Nephron progenitor cell (in vitro differentiated cells): ENCODE data around the gene HOXA7.

ENCODE experiments used
- DNase-seq: peaks from one replicate; pipeline ENCODE4 v3.0.0; 2021
- H3K27ac Mint-ChIP-seq: 2 replicates; pipeline ENCODE4 v1.8.0; 2021; ENCODE audit warnings: mild to moderate bottlenecking, moderate library complexity, mixed read lengths
- H3K27me3 Mint-ChIP-seq: 2 replicates; pipeline ENCODE4 v1.8.0; 2021; ENCODE audit warnings: mild to moderate bottlenecking, low read depth, mixed read lengths; ENCODE audit not compliant: poor library complexity
- H3K36me3 Mint-ChIP-seq: 2 replicates; pipeline ENCODE4 v1.8.0; 2021; ENCODE audit warnings: low read depth, mixed read lengths
- H3K4me1 Mint-ChIP-seq: 2 replicates; pipeline ENCODE4 v1.8.0; 2021; ENCODE audit warnings: mixed read lengths
- H3K4me3 Mint-ChIP-seq: 2 replicates; pipeline ENCODE4 v1.8.0; 2021; ENCODE audit warnings: mild to moderate bottlenecking, moderate library complexity, mixed read lengths
- H3K9me3 Mint-ChIP-seq: 2 replicates; pipeline ENCODE4 v1.8.0; 2021; ENCODE audit warnings: mild to moderate bottlenecking, moderate library complexity, mixed read lengths
- TF ChIP-seq, protein P1 (sequence below): fragments of 200-600 bp; sonication (generic); IDR thresholded peaks from 2 replicates; pipeline ENCODE4 v1.5.0; 2021; ENCODE audit warnings: antibody characterized with exemption

HOXA7 gene

DNA sequence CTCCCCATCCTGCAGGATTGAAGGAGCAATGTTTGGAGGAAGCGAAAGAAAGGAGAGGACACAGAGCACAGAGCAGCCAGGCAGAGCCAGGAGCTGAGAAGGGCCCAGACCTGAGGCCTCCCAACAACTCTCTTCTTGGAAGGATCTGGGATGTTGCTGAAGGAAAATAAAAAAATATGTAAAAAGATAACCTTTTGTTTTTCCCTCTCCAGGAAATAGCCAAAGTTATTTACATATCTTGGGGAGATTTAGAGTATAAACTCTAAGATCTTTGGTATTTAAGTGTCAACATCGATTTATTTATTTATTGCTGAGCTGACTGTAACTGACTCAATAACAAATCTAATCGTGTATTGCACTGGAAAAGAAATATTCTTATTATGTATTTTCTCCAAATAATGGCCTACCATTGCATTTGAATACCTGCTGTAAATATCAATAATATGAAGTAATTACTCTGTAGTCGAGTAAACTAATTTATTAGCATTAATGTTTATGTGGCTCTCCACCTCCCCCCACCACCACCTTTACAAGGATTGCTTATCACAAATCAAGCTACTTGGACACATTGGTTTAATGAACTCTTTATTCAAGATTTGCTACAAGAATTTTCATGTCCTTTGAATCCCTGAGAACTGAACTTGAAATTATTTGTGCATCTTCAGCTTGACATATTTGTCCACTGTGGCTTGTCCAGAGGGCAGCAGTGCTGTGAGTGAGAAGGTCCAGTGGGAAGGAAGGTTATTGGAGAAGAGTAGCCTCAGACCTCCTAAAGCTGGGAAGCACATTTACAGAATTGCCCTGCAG lies 30.4 kb upstream of the HOXA7 start:
- peak overlapping the region; percentile 82 for H3K4me3 Mint-ChIP-seq

DNA sequence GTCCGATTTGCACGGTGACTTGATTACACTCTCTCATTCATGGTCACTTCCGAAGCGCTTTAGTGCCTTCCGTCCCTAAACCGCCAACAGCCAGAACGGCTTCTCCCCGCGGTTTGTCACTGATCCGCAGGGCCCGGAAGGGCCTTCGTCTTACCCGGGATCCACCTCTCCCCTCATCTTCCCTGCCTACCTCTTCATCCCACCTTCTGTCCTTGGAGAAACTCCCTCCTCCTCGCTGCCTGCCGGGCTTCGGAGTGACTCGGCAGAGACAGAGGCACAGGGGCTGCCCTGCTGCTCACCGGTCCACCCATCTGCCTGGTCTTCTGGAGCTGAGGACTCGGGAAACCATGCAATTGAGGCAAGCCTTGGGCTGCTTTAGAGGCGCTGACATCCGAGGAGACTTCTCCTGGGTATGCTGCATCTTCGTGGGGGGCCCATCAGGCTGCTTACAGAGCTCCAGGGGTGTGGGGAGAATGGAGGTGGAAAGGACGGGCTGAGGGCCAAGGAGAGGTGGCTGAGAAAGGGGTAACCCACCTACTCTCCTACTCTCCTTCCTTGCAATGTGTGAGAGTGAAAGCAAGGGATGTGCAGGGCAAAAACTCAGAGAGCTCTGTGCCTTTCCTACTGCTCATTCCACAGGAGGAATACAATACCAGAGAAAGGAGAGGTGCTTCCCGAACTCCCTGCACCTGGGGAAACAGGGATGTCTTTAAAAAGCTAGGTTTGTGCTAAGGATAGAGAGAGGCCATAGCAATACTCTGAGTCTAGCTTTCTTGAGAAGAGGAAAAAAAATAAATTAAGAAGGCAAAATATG lies 29.6 kb upstream of the HOXA7 start:
- TF ChIP-seq, protein P1, sequence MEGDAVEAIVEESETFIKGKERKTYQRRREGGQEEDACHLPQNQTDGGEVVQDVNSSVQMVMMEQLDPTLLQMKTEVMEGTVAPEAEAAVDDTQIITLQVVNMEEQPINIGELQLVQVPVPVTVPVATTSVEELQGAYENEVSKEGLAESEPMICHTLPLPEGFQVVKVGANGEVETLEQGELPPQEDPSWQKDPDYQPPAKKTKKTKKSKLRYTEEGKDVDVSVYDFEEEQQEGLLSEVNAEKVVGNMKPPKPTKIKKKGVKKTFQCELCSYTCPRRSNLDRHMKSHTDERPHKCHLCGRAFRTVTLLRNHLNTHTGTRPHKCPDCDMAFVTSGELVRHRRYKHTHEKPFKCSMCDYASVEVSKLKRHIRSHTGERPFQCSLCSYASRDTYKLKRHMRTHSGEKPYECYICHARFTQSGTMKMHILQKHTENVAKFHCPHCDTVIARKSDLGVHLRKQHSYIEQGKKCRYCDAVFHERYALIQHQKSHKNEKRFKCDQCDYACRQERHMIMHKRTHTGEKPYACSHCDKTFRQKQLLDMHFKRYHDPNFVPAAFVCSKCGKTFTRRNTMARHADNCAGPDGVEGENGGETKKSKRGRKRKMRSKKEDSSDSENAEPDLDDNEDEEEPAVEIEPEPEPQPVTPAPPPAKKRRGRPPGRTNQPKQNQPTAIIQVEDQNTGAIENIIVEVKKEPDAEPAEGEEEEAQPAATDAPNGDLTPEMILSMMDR, result no peak
- H3K9me3 Mint-ChIP-seq, result no peaks in the 10 kb centered on the region
- peak overlapping the region; percentile 82 for H3K4me3 Mint-ChIP-seq
- peaks cover 88% of the 10 kb centered on the region for H3K27me3 Mint-ChIP-seq
- DNase-seq, result peak; percentile 33
- peaks cover 4% of the 10 kb centered on the region for H3K36me3 Mint-ChIP-seq
- H3K27ac Mint-ChIP-seq, result no peak overlapping the region
- H3K4me1 Mint-ChIP-seq, result peaks cover 71% of the 10 kb centered on the region

More for the DNA sequence above, 30.4 kb upstream of the HOXA7 start:
- Mint-ChIP-seq H3K4me1 (peaks cover 68% of the 10 kb centered on the region), H3K27ac (no peak overlapping the region), H3K36me3 (peaks cover 4% of the 10 kb centered on the region), H3K9me3 (no peaks in the 10 kb centered on the region), H3K27me3 (peaks cover 88% of the 10 kb centered on the region)
- TF ChIP-seq, protein P1, result no peak
- no peak for DNase-seq

DNA sequence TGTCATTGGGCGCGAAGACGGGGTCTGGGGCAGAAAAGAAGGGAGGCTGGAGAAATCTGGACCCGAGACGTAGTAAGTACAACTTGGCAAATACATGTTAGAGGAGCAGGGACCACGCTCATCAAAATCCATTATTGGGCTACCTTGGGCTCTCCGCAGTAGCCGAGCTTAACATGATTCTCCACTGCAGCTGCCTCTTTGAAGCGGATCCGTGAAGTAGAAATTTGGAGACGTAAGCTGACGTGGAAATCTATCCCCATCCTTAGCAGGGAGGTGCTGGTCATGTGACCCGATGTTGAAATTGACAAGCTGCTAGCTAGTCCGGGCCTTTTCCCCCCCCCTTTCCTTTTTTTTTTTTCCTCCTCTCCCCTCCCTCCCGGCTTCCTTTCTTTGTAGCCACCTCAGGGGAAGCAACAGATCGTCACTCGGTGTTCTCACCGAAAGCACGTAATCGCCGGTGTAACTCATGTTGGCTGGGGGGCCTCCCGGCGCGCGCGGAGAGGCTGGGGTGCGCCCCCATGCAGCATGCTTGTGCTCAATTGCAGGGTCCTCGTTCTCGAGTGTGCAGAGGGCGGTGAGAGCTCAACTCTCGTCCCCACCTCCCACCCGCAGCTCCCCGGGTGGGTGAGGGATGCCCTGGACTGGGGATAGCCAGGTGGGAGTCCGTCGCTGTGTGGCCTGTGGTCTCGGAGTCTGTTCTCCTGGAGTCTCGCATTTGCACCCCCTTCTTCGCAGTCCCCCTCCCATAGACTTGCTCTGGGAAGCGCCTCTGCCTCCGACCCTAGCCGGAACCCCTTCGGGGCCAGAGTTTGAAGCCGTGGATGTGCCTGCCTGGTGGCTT lies 28.8 kb upstream of the HOXA7 start, which contains the start of gene HOXA11:
HOXA11 (minus strand) TSS at position 220 of the 841 bp plus-strand sequence; CDS start at position 132, 88 bp downstream.
- Mint-ChIP-seq H3K9me3 (no peaks in the 10 kb centered on the region), H3K27ac (peak within 1 kb of the TSS; percentile 83), H3K4me3 (peak within 1 kb of the TSS; percentile 82), H3K36me3 (peaks cover 4% of the 10 kb centered on the region), H3K4me1 (peaks cover 75% of the 10 kb centered on the region), H3K27me3 (peaks cover 84% of the 10 kb centered on the region)
- DNase-seq, result peak; percentile 40
- TF ChIP-seq, protein P1, result no peak

DNA sequence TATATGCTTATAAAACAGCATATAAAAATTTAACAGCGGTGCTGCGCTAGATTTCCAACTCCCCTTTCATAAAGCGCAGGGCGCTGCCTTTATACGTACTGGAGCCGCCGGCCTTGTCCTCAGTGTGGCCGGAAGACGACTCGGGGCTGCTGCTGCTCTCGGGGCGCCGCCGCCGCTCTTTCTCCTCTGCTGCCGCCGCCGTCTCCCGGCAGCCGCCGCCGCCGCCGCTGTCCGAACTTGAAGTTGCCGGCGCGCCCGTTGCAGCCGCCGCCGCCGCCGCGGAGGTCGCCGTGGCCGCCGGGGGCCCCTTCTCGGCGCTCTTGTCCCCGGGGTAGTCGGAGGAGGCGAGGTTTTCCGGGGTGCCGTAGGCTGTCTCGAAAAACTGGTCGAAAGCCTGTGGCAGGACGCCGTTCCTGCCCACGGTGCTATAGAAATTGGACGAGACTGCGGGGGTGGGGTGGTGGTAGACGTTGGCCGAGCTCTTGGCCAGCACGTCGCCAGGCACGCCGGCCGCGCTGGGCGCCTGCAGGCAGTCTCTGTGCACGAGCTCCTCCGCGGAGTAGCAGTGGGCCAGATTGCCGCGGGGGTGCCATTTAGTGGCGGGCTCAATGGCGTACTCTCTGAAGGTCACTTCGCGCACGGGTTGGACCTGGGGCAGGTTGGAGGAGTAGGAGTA lies 28.0 kb upstream of the HOXA7 start:
- H3K4me1 Mint-ChIP-seq, result peaks cover 75% of the 10 kb centered on the region
- H3K9me3 Mint-ChIP-seq, result no peaks in the 10 kb centered on the region
- peak; percentile 71 for DNase-seq
- TF ChIP-seq, protein P1, result no peak
- peaks cover 4% of the 10 kb centered on the region for H3K36me3 Mint-ChIP-seq
- H3K4me3 Mint-ChIP-seq, result peak overlapping the region; percentile 82
- peaks cover 83% of the 10 kb centered on the region for H3K27me3 Mint-ChIP-seq
- peak overlapping the region; percentile 83 for H3K27ac Mint-ChIP-seq

DNA sequence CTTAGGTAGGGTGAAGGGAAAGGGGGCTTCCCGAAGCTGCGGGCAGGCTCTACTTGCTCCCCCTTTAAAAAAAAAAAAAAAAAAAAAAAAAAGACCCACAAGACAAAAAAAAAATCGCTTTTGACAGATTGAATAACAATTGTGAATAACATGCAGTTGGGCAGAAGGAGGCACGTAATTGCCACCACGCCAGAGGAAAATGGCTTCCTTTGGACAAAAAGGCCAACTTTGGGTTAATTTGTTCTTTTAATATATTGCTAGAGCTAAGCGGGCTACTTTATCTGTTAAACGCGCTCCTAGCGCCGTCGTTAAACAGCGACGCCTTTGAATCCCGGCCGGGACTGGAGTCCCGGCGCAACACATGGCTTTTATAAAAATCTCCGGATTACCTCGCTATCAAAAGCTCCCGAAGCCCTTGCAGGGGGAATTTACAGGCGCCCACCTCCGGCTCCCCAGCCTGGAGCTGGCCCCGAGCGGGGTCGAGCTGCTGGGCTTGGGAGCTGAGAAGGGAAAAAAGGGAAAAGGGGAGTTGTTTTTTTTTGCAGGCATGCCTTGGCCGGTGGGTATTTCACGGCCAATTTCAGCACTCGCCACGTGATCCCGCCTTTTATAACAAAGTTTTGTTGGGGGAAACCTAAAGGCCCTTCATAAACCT lies 27.3 kb upstream of the HOXA7 start:
- Mint-ChIP-seq H3K4me3 (peak overlapping the region; percentile 82), H3K36me3 (peaks cover 4% of the 10 kb centered on the region), H3K27me3 (peaks cover 83% of the 10 kb centered on the region), H3K27ac (peak overlapping the region; percentile 61), H3K9me3 (no peaks in the 10 kb centered on the region), H3K4me1 (peaks cover 75% of the 10 kb centered on the region)
- DNase-seq, result peak; percentile 20
- TF ChIP-seq, protein P1, result no peak
